GM04504 (cell line): Measurements from ENCODE around the gene TMED3.
"Not testable (repeated sequence)": the region's sequence is repeated elsewhere in the genome, so short reads cannot be mapped to it uniquely, and the experiment has no call there.

Source experiments
- DNase-seq: peaks from one replicate; pipeline ENCODE4 v3.0.0-alpha.2; 2012; ENCODE audit warnings: low read depth

TMED3 gene

GRCh38 chr15:79316864-79317263, 6.0 kb downstream of the TMED3 start:
- DNase-seq, result no peak

DNA sequence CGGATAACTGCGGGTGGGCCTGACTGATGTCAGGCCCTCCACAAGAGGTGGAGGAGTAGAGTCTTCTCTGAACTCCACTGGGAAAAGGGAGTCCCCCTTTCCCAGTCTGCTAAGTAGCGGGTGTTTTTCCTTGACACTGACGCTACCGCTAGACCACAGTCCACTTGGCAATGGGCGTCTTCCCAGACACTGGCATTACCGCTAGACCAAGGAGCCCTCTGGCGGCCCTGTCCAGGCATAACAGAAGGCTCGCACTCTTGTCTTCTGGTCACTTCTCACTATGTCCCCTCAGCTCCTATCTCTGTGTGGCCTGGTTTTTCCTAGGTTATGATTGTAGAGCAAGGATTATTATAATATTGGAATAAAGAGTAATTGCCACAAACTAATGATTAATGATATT, 9.1 kb downstream of the TMED3 start:
- not testable (repeated sequence) for DNase-seq

DNA sequence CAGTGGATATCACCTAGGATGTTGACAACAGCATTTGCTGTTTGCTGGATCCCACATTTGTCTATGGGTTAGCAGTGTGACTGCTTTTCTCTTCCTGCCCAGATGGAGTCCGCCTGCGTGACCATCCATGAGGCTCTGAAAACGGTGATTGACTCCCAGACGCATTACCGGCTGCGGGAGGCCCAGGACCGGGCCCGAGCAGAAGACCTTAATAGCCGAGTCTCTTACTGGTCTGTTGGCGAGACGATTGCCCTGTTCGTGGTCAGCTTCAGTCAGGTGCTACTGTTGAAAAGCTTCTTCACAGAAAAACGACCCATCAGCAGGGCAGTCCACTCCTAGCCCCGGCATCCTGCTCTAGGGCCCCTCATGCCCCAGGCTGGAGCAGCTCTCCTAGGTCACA, 11.0 kb downstream of the TMED3 start:
- no peak for DNase-seq

- no peak for DNase-seq
These were observed 11.4 kb downstream of the TMED3 start for GRCh38 chr15:79322306-79322705.

DNA sequence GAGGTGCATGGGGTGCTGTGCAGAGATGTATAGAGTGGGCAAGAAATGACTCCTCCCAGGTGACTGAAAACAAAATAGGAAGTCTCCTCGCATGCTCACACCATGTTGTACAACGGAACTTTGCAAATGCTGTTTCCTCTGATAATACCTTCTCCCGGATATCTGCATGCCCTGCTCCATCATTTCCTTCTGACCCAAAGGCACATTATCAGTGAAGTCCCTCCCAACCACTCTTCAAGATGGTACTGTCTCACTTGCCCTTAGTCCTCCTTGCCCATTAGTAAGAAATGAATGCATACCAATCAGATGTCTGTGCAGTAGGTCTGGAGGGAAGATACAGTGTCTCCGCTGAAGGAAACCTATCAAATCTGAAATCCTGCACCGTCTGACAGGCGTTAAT, 12.0 kb downstream of the TMED3 start:
- DNase-seq, result no peak

DNA sequence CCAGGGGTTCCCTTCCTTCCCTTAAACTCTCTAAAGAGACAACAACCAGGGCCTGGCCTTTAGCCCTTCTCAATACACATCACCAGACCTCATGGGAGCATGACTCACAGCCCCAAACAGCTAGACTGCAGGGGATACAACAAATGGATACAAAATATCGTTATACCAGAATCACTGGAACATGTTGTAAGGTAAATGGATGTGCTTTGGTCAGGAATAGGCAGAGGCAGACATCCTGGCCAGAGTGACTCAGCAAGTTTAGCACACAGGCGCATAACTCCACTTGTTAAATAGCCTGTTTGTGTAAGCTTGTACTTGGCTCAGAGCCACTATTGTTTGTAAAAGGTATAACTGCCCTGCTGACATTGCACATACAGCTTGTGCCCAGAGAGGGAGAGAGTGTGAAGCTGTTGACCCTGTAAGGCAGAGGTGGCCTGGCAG, 18.3 kb downstream of the TMED3 start:
- peak; percentile 13 for DNase-seq

DNA sequence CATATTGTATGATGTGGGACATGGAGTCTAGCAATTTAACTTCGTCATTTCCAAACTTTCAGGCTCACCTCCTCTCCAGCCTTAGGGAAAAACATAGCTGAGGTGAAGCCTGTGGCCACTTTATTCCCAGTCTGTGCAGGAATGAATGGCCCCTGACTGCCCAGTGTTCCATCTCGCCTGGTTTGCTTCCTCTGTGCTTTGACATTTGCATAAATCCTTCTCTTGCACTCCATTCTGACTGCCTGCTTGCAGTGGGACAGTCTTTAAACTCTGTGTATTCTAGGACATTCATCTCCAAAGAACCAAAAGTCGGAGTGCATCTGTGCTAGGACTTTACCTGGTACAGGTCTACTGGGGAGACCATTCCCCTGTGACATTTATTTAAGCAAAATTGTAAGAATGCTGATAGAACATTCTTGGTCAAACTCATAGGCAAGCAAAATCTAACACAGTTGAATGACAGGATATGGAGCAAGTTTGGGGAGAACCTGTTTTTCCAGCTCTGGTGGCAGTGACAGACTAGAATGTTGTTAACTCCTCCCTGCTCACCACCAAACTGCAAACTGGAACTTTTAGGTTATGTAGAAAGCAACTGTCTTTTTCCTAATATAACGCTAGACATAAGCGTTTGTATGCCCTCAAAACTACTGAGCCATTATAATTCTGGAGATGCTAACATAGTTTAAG, 22.1 kb downstream of the TMED3 start:
- DNase-seq, result no peak

DNA sequence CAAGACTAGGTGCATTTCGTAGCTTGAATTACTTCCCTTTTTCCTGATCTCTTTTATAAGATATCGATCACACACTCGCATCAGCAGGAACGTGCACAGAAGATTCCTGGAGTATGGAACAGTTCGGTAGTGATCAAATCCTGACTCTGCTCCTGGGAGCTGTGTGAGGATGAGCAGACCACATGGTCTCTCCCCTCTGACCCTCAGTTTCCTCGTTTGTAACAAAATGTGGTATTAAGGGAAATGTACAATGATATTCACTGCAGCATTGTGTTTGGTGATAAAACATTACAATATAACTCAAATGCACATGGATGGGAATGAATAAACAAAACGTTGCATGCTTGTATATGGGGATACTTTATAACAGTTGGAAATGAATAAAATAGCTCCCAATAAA, 26.7 kb downstream of the TMED3 start:
- no peak for DNase-seq

DNA sequence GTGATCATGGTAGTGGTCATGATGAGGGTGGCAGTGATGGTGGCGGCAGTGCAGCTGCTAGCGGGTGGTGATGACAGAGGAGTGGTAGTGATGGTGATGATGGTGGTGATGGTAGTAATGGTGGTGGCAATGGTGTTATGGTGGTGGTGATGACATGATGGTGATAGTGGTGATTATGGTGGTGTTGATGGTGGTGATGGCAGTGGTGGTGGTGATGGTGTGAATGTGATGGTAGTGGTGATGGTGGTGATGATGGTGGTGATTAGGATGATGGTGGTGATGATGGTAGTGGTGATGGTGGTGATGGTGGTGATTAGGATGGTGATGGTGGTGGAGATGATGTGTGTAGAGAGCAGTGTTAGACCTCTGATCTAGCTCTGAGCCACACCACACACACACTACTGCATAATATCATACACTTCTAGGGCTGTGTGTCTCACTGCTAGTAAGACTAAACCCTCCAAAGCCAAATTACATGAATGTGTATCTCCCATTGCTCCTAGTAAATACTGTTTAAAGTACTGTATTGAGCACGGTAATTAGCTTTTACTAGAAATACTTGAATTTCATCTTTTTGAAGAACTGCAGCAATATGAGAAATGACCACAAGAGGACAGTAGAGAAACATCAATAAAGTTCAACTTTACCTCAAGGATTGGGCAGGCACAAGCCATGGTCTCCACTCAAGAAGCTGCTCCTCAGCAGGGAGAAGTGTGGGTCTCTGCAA, 28.8 kb downstream of the TMED3 start:
- DNase-seq, result peak; percentile 18

DNA sequence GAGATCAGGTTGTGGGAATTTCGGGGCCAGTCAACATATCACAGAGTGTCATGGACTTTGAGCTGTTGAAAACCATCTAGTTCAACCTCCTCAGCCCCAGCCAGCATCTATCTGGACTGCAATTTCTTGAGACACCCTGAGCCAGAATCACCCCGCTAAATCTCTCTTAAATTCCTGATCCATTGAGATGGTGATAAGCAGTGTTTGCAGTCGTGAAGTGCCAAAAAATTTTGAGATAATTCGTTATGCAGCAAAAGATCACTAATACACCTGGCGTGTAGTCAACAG, 29.3 kb downstream of the TMED3 start:
- no peak for DNase-seq

DNA sequence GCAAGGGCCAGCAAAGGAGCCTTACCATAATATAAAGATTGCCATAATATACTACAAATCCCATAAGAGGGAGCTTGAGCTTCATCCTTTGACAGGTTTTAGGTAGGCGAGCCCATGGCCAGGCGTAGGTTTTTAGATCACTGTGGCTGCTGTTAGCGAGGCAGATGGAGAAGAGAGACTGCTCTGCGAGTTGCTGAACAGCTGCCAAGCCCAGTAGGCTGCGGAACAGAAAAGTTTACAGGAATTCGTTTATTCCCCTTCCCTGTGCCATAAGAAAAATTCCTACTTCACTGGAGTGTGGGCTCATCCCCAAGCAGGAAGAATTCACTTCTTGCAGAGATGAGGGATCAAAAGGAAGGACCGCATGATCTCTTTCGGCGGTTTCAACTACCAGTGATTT, 30.5 kb downstream of the TMED3 start:
- no peak for DNase-seq

DNA sequence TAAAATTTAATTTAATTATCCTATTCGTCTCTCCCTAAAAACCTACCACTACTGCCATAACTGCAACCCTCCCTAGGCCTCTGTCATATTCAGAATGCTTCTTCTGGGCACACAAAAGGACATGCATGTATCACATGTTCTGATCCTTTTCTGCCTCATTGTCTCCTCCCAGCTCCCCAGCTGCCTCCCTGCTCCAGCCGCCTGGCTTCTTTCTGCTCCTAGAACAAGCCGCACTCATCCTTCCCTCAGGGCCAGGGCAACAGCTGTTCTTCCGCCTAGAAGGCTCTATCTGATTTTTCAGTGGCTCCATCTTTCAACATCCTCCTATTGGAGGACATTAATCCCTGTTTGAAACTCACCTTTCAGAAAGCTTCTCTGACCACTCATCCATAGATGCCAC, 38.6 kb downstream of the TMED3 start:
- DNase-seq, result no peak

- no peak for DNase-seq
These were observed 41.3 kb downstream of the TMED3 start for GRCh38 chr15:79352206-79352605.

- DNase-seq, result no peak
These were observed 46.7 kb downstream of the TMED3 start for GRCh38 chr15:79357566-79357965.

DNA sequence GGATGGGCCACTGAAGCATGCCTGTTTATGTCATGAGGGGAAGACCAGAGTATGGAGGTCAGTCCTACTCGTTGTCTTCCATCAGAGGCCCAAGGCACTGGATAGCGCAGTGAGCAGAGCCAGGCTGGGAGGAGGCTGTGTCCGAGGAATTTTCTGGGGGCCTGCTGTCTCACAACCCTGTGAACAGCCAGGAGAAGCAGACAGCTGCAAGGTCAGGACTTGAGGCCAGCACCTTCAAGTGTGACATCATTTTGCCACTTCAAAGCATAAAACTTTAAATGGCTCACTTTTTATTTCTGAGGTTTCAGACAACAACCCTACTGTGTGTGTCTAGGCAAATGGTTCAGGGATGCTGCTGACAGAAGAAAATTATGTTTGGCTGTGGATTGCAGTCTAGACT, 47.2 kb downstream of the TMED3 start:
- no peak for DNase-seq

DNA sequence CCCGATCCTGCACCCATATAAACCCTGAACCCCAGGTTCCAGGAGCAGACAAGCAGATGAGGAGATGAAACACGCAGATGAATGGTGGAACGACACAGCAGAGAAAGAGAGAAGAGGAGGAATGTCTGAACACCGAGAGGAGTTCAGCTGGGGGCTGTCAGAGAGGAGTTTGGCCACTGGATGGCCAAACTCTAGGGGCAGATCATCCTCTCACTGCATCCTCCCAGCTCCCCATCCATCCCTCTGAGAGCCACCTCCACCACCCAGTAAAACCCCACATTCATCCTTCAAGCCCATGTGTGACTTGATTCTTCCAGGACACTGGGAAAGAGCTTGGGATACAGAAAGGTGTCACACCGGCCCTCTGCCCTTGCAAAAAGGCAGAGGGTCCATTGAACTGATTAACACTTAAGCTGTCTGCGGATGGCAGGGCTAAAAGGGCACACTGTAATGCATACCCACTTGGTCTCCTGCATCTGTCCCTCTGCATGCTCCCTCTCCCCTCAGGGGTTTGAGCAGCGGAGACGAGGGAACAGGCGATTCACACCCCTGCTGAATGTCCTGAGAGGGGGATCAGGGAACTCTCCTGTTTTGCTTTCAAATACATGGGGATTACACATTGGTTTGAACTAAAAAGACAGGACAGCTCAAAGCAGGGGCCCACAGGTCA, 53.8 kb downstream of the TMED3 start:
- no peak for DNase-seq

- no peak for DNase-seq
These were observed 54.9 kb downstream of the TMED3 start for GRCh38 chr15:79365765-79366164.

DNA sequence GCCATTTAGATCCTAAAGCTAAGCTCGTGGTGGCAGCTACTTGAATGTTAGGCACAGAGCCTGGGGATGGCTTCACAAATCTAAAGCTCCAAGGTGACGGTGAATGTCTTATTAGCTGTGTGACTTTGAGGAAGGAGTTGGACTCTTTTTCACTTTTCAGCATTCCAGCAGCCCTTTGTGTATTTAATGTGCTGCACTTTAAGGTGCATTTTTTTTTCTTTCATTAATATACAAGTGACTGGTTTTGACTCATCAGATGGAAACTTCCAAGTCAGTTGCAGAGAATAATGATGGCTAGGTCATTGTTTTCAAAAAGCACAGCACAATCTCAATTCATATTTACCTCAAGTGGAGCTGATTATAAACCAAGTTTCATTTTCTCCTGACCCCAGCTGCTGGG, 55.8 kb downstream of the TMED3 start:
- DNase-seq, result no peak

GRCh38 chr15:79370716-79371115, 59.8 kb downstream of the TMED3 start:
- peak; percentile 28 for DNase-seq

DNA sequence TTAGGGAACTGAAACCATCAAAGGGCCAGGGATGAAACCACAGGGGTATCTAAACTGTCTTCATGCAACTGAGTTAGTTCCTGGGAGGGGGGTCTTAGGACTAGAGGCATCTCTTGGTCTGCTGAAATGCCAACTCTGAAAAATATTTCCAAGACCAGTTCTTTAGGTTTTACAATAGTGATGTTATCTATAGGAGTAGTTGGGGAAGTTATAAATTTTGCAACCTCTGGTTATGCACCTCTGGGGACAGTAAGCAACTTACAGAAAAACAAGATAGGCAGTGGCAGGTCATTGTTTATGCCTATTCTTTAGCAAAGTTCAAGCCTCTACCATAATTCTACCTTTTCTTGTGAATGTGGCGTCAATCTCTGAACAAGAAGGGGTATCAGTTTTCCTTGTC, 60.7 kb downstream of the TMED3 start:
- DNase-seq, result no peak

DNA sequence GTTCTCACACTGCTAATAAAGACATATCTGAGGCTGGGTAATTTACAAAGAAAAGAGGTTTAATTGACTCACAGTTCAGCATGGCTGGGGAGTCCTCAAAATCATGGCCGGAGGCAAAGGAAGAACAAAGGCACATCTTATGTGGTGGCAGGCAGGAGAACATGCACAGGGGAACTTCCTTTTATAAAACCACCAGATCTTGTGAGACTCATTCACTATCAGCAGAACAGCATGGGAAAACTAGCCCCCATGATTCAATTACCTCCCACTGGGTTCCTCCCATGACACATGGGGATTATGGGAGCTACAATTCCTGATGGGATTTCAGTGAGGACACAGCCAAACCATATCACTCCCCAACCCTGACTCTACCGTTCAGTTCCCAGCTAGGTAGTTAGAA, 61.5 kb downstream of the TMED3 start:
- no peak for DNase-seq
